ENCODE results near the gene KCNK4. TPM values are rescaled to one million over a fixed set of nuclear protein-coding genes. Genes with fewer than 3 reads are reported as not detected.

KCNK4 gene
- total and polyA plus RNA-seq, 2 donors from 2014 or later, result not detected

DNA sequence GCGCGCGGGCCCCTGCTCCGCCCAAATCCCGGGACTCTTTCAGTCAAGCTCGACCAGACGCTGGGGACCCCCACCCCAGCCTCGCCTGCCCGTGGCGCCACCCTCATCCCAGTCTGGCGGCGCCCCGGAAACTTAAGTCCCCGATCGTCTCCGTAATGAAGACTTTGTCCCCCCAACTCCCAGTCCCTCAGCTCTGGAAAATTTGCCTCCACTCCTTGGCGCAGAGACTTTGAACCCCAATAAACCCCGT, 39.4 kb upstream of the KCNK4 start:
- peak overlapping the region in 2 of 3 donors; percentile 78 to 80 for H3K9ac ChIP-seq (ENCODE audit: low read length in 3 of 3)
- peaks cover 0 to 6% (median 0%) of the 10 kb centered on the region in 3 donors for H3K36me3 ChIP-seq (ENCODE audit: control insufficient read depth in 2 of 3, insufficient read depth in 3 of 3, low read length in 3 of 3)
- FAIRE-seq (no peak), DNase-seq (peak in 1 of 5 donors; percentile 82)
- intact Hi-C loops (cut with DNase I), result no loop called here
- TF ChIP-seq, protein P1, sequence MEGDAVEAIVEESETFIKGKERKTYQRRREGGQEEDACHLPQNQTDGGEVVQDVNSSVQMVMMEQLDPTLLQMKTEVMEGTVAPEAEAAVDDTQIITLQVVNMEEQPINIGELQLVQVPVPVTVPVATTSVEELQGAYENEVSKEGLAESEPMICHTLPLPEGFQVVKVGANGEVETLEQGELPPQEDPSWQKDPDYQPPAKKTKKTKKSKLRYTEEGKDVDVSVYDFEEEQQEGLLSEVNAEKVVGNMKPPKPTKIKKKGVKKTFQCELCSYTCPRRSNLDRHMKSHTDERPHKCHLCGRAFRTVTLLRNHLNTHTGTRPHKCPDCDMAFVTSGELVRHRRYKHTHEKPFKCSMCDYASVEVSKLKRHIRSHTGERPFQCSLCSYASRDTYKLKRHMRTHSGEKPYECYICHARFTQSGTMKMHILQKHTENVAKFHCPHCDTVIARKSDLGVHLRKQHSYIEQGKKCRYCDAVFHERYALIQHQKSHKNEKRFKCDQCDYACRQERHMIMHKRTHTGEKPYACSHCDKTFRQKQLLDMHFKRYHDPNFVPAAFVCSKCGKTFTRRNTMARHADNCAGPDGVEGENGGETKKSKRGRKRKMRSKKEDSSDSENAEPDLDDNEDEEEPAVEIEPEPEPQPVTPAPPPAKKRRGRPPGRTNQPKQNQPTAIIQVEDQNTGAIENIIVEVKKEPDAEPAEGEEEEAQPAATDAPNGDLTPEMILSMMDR (IDR thresholded peaks at IDR 0.05; ENCODE audit: borderline replicate concordance, extremely low read depth, insufficient read depth), result no peak
- peak overlapping the region; percentile 57 to 74 (median 71) for H3K4me3 ChIP-seq (ENCODE audit: low read length in 3 of 3)
- no peaks in the 10 kb centered on the region for H3K27me3 ChIP-seq (ENCODE audit: control insufficient read depth, insufficient read depth, low read length)
- H3K27ac ChIP-seq (ENCODE audit: low read depth in 2 of 2, low read length in 2 of 2), result peak overlapping the region in 1 of 2 donors; percentile 7
- peaks cover 0 to 26% (median 5%) of the 10 kb centered on the region in 3 donors for H3K4me1 ChIP-seq (ENCODE audit: control insufficient read depth in 2 of 3, insufficient read depth in 2 of 3, low read depth in 1 of 3, low read length in 3 of 3)
- H3K9me3 ChIP-seq (ENCODE audit: control insufficient read depth in 2 of 3, insufficient read depth in 1 of 3, low read length in 3 of 3), result no peaks in the 10 kb centered on the region

DNA sequence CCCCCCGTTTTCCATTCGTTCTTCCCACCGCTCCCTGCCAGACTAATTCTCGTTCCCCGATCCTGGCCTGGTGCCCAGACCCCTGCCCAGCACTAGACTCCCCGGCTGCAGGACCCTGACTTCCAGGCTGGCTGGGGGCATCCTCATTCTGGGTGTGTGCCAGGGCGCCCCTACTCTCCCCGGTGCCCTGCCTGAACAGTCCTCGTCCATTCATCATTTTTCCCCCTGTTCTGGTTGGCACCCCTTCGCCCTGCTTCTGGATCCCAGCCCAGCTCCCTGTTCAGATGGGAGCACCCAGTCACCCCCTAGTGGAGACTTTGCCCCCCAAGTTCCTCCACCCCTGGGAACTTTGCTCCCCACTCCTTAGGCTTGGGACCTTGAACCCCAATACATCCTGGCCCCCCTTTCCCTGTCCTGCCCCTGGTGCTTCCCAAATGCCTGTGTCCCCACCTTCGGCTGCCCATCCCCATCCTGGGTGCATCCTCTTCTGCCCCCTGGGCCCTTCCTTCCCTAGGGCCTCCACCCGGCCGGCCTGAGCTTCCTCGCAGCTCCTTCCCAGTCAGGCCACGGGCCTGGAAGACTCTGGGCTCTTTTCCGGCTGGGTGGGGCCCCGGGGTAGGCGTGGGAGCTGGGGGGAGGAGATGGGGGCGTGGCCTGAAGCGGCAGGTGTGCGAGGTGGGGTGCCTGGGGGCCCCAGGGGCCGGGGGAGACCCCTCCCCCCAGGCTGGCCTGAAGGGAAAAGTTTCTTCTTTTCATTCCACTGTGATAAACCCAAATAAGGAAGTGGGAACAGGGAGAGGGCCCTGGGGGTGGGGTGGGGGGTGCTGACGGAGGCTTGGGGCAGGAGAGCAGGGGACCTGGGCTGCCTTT, 38.9 kb upstream of the KCNK4 start:
- Histone ChIP-seq H3K27me3 (ENCODE audit: control insufficient read depth, insufficient read depth, low read length) (no peaks in the 10 kb centered on the region), H3K36me3 (ENCODE audit: control insufficient read depth in 2 of 3, insufficient read depth in 3 of 3, low read length in 3 of 3) (peaks cover 0 to 6% (median 0%) of the 10 kb centered on the region in 3 donors), H3K27ac (ENCODE audit: low read depth in 2 of 2, low read length in 2 of 2) (peak overlapping the region; percentile 7 to 32), H3K9ac (ENCODE audit: low read length in 3 of 3) (peak overlapping the region in 2 of 3 donors; percentile 78 to 80), H3K4me3 (ENCODE audit: low read length in 3 of 3) (peak overlapping the region; percentile 57 to 74 (median 71)), H3K4me1 (ENCODE audit: control insufficient read depth in 2 of 3, insufficient read depth in 2 of 3, low read depth in 1 of 3, low read length in 3 of 3) (peaks cover 0 to 26% (median 5%) of the 10 kb centered on the region in 3 donors), H3K9me3 (ENCODE audit: control insufficient read depth in 2 of 3, insufficient read depth in 1 of 3, low read length in 3 of 3) (no peaks in the 10 kb centered on the region)
- intact Hi-C loops (cut with DNase I), result no loop called here
- DNase-seq (peak in 1 of 5 donors; percentile 77), FAIRE-seq (no peak)
- TF ChIP-seq, protein P1 (IDR thresholded peaks at IDR 0.05; ENCODE audit: borderline replicate concordance, extremely low read depth, insufficient read depth), result peak; percentile 8

DNA sequence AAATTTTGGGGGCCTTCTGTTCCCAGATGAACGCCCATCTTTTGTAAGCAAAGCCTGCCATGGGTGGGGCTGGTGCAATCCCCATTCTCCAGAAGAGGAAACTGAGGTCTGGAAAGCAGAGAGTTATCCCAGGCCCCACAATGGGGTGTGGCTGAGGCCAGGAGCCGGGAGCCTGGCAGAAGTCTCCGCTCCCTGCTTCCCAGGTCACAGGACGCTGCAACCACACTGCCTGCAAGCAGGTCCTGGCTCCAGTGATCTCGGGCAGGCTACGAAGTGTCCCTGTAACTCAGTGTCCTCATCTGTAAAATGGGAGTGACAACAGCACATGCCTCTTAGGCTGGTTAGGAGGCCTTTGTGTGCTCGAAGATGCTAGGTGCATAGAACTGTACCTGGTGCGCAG, 38.1 kb upstream of the KCNK4 start:
- Histone ChIP-seq H3K27ac (ENCODE audit: low read depth in 2 of 2, low read length in 2 of 2) (no peak overlapping the region), H3K9me3 (ENCODE audit: control insufficient read depth in 2 of 3, insufficient read depth in 1 of 3, low read length in 3 of 3) (no peaks in the 10 kb centered on the region), H3K9ac (ENCODE audit: low read length in 3 of 3) (no peak overlapping the region), H3K36me3 (ENCODE audit: control insufficient read depth in 2 of 3, insufficient read depth in 3 of 3, low read length in 3 of 3) (peaks cover 0 to 6% (median 0%) of the 10 kb centered on the region in 3 donors), H3K27me3 (ENCODE audit: control insufficient read depth, insufficient read depth, low read length) (no peaks in the 10 kb centered on the region), H3K4me1 (ENCODE audit: control insufficient read depth in 2 of 3, insufficient read depth in 2 of 3, low read depth in 1 of 3, low read length in 3 of 3) (peaks cover 0 to 22% (median 5%) of the 10 kb centered on the region in 3 donors), H3K4me3 (ENCODE audit: low read length in 3 of 3) (no peak overlapping the region)
- FAIRE-seq, result no peak
- intact Hi-C loops (cut with DNase I), result no loop called here
- TF ChIP-seq, protein P1 (IDR thresholded peaks at IDR 0.05; ENCODE audit: borderline replicate concordance, extremely low read depth, insufficient read depth), result no peak
- DNase-seq, result no peak

Data from kidney (tissue), 14 donors.